Stimulated activated CD8-positive, alpha-beta memory T cell treated with anti-CD3 and anti-CD28 coated beads, Interleukin-4, amount 100 ng/mL, for 48 hours (primary cell): ENCODE measurements around the gene FBXW7.

Experiments
- DNase-seq: peaks from one replicate; pipeline ENCODE4 v3.0.0-alpha.2; 2020

FBXW7 gene

GRCh38 chr4:152464030-152464823 is 71.7 kb downstream of the FBXW7 start:
- DNase-seq, result no peak

GRCh38 chr4:152463562-152463961 is 72.3 kb downstream of the FBXW7 start:
- no peak for DNase-seq

GRCh38 chr4:152462695-152463094 is 73.2 kb downstream of the FBXW7 start:
- DNase-seq, result no peak

- DNase-seq, result no peak
These were observed 73.8 kb downstream of the FBXW7 start for GRCh38 chr4:152462047-152462446.

DNA sequence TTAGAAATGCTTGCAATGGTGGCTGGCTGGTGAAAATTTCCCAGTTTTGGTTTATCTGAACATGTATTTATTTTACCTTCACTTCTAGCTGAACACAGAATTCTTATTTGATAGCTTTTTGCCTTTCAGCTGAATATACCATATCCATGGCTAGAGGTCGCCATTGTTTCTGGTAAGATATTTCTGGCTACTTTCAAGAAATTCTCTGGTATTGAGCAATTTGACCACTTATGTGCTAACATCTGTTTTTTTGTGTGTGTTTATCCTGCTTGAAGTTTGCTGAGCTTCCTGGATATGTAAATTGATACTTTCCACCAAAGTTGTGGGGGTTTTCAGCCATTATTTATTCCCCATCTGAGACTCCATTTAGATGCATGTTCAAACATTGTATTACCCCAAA is 75.4 kb downstream of the FBXW7 start:
- no peak for DNase-seq

DNA sequence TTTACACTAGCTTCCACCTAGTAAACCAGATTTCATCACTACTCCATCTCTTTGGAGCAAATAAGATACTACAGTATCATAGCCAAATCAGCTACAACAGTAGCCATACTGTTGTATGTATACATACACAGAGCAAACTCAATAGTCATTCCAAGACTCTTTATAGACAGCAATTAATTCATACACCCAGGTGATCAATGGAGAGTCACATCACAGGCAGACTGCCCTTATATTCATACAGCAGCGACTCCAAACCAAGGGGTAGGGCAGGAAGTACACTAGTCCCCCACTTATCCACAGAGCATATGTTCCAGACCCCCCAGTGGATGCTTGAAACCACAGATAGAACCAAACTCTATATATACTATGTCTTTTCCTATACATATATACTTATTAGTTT is 76.6 kb downstream of the FBXW7 start:
- no peak for DNase-seq

GRCh38 chr4:152458801-152459302 is 77.0 kb downstream of the FBXW7 start:
- DNase-seq, result no peak

DNA sequence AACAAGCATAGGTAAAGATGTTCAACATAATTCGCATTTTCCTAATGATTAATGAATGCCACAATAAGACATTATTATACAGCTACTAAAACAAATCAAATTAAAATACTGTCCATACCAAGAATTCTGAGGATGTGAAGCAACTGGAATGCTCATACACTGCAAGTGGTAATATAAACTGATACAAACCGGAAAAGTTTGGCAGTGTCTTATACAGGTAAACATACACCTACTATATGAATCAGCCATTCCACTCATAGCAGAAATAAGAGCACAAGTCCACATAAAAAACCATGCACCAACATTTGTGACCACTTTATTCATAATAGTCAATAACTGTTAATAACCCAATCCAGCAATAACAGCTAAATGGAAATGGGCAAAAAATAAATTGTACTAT is 79.3 kb downstream of the FBXW7 start:
- DNase-seq, result no peak

DNA sequence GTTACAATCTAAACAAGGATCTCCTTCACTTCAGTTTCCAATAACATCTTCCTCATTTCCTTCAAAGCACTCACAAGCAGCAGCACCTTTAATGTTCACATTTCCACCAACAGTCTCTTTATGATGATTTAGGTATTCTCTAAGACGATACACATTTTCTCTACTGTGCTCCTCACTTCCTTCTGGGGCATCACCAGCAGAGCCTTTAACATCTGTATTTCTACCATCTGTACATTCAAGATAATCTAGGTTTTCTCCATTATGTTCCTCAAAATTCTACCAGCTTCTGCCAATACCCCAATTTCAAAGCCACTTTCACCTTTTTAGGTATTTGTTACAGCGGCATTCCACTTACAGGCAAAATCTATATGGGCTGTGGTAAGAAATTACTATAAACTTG is 80.6 kb downstream of the FBXW7 start:
- DNase-seq, result no peak

DNA sequence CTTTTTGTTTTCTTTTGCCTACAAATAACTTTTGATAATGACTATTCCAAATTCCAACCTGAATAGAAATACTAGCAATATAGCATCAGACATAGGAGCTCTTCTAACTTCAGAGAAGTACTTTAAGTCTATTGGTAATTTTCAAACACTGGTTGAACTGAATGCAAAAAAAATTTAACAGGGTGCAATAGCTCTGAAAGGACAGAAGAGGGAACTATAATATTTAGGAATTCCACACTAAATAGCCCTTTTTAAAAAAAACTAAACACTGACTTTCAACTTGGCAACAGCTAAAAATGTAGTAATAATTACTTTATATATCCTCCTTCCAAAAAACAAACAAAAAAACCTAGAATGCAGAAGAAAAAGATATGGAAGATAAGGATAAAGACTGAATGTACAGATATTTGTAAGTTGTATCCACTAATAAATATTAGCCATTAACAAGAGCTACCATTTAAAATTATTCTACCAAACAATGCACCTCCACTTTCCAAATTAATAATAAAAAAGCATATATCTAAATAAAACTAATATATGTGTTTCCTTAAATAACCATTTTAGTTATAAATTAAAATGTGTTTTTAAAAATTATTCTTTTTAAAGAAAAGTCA is 81.4 kb downstream of the FBXW7 start:
- no peak for DNase-seq

- DNase-seq, result no peak
These were observed 84.4 kb downstream of the FBXW7 start for GRCh38 chr4:152451496-152451895.

- no peak for DNase-seq
These were observed 87.0 kb downstream of the FBXW7 start for GRCh38 chr4:152448854-152449253.

GRCh38 chr4:152448038-152448707 is 87.7 kb downstream of the FBXW7 start:
- no peak for DNase-seq

DNA sequence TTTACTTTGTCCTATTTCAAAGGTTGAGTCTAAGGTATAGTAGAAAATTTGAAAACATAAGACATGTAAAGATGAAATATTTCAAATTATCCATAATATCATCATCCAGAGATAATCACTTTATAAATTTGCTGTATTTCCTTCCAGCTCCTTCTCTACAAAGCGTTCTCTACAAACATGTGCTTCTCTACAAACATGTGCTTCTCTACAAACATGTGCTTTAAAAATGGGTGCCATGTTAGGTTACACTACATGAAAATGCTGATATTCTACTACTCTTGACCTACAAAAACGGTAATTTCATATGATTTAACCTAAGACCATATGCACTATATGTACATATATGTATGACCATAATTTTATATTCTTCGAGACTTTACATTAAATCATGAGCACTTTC is 92.0 kb downstream of the FBXW7 start:
- no peak for DNase-seq

DNA sequence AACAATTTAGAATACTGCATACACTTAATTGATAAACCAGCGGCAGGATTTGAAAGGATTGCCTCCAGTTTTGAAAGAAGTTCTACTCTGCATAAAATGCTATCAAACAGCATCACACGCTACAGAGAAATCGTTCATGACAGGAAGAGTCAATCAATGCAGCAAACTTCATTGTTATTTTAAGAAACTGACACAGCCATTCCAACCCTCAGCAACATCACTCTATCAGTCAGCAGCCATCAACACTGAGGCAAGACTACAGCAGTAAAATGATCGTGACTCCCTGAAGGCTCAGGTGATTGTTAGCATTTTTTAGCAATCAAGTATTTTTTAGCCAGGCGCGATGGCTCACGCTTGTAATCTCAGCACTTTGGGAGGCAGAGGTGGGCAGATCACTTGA is 98.3 kb downstream of the FBXW7 start:
- DNase-seq, result no peak

DNA sequence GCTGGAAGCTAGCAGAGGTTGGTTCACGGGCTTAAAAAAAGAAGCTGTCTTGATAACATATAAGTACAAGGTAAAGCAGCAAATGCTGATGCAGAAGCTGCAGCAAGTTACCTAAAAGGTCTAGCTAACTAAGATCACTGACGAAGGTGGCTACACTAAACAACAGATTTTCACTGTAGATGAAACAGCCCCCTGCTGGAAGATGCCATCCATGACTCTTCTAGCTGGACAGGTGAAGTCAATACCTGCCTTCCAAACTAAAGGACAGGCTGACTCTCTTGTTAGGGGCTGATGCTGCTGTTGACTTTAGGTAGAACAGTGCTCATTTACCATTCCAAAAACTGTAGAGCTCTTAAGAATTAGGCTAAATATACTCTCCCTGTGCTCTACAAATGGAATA is 99.5 kb downstream of the FBXW7 start:
- DNase-seq, result no peak

DNA sequence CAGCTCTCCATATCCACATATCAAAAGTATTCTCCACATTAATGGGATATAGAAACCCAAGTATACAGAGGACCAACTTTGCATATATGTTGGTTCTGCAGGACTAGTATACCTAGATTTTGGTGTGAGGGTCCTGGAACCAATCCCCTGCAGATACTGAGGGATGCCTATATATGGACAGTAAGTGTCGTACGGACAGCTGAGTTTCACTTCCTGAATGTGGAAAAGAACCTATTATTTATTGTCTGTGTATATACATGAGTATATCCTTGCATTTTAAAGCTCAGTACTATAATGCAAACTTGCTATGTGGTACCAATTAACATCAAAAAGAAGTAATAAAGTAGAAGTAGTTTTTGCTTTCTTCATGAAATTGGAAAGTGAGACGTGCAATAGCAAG is 101.9 kb downstream of the FBXW7 start:
- DNase-seq, result no peak

GRCh38 chr4:152431784-152432183 is 104.1 kb downstream of the FBXW7 start:
- DNase-seq, result no peak

GRCh38 chr4:152431291-152431690 is 104.6 kb downstream of the FBXW7 start:
- no peak for DNase-seq

- no peak for DNase-seq
These were observed 105.4 kb downstream of the FBXW7 start for GRCh38 chr4:152430507-152430906.

GRCh38 chr4:152427981-152428380 is 107.9 kb downstream of the FBXW7 start:
- DNase-seq, result no peak

- DNase-seq, result no peak
These were observed 110.9 kb downstream of the FBXW7 start for GRCh38 chr4:152424977-152425376.

DNA sequence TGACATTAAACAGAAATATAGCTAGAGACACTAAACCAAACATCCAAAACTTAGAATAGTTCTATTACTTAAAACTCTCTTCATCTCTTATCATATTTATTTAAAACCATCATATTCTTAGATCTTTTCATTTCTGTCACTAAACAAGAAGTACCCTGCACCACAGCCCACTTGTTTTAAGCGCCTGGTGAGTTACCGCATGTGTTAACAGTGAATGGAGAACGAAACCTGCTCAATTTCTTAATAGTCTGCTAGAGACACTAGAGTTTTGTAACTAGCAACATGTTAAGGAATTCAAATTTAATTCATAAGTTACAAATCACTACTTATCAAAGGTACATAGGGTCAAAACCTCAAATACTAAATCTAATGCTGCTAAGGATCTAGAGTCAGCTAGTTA is 111.5 kb downstream of the FBXW7 start:
- DNase-seq, result no peak

DNA sequence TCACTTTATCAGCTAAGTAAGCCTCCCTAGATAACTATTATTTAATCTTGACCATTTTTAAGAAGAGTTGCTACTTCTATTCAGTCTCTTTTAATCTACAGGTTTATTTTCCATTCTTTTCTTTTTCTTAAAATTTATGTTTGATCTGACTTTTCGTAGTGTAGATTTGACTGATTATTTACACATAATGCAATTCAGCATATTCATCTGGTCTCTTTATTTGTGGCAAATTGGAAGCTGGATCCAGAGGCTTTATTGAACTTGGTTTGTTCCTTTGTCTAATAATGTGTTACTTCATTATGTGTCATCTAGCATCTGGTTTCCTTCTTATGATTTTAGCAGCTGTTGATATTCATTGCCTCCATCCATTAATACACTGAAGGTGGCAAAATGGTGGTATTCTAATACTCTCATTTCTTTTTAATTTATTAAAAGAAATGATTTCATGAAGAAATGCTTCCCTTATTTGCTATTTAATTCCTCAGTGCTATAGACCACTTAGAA is 113.0 kb downstream of the FBXW7 start:
- DNase-seq, result no peak
